SK-N-SH (cell line): ENCODE measurements around the gene CHML. TPM values are rescaled to one million over a fixed set of nuclear protein-coding genes. Genes with fewer than 3 reads are reported as not detected.

Source experiments
- CTCF ChIA-PET: fragments of 300-600, 350-600 bp; formaldehyde crosslinking; extraction: SDS; loops from one replicate; lab custom pipeline; 2021; lab: Yijun Ruan, JAX
- POLR2A ChIA-PET: fragments of 350-600 bp; sonication (Branson Sonifier 250); formaldehyde crosslinking; extraction: SDS; loops from one replicate; lab custom pipeline; 2020; ENCODE audit warnings: antibody characterized with exemption, inconsistent platforms; lab: Yijun Ruan, JAX
- DNase-seq: peaks from one replicate; pipeline ENCODE4 v3.0.0; 2012
- H2AFZ ChIP-seq: fragments of 200-600 bp; sonication (generic); 2 replicates; pipeline ENCODE4 v1.8.1; 2016; ENCODE audit warnings: antibody characterized with exemption, mild to moderate bottlenecking, low read depth
- H3F3A ChIP-seq: fragments of 200-600 bp; sonication (generic); replicated peaks from 2 replicates; pipeline ENCODE3; 2016; ENCODE audit warnings: antibody characterized with exemption, mild to moderate bottlenecking; ENCODE audit not compliant: insufficient read depth
- H3K27ac ChIP-seq, 2 experiments: fragments of 200-500 bp in 1 of 2; fragments of 200-600 bp in 1 of 2; sonication (Bioruptor generic) in 1 of 2; sonication (generic), shearing (Covaris generic) in 1 of 2; 2 replicates each; pipeline versions ENCODE4 v1.5.1 to v1.6.1; 2014 to 2016; ENCODE audit warnings: low read depth in 2 of 2, inconsistent platforms in 1 of 2, low read length in 1 of 2, mild to moderate bottlenecking in 1 of 2, mixed read lengths in 1 of 2
- H3K27me3 ChIP-seq: fragments of 200-600 bp; sonication (generic), shearing (Covaris generic); 2 replicates; pipeline ENCODE4 v1.6.1; 2016; ENCODE audit warnings: mixed run types; ENCODE audit not compliant: insufficient read depth
- H3K36me3 ChIP-seq, 2 experiments: fragments of 200-500 bp in 1 of 2; fragments of 200-600 bp in 1 of 2; sonication (Bioruptor generic) in 1 of 2; sonication (generic) in 1 of 2; replicated peaks in 1 of 2; 2 replicates each; pipeline versions ENCODE3 to v1.5.1; 2014 to 2016; ENCODE audit warnings: low read length in 1 of 2, mild to moderate bottlenecking in 1 of 2; ENCODE audit not compliant: insufficient read depth in 2 of 2, control insufficient read depth in 1 of 2
- H3K4me1 ChIP-seq, 2 experiments: fragments of 200-500 bp in 1 of 2; fragments of 200-600 bp in 1 of 2; sonication (Bioruptor generic) in 1 of 2; sonication (generic), shearing (Covaris generic) in 1 of 2; 2 replicates each; pipeline versions ENCODE4 v1.5.1 to v1.6.1; 2014 to 2016; ENCODE audit warnings: low read depth in 1 of 2, low read length in 1 of 2, mixed run types in 1 of 2; ENCODE audit not compliant: insufficient read depth in 2 of 2, control insufficient read depth in 1 of 2
- H3K4me2 ChIP-seq: fragments of 200-600 bp; sonication (generic), shearing (Covaris generic); 2 replicates; pipeline ENCODE4 v1.6.1; 2017; ENCODE audit warnings: mixed run types
- H3K4me3 ChIP-seq, 2 experiments: fragments of 200-500 bp in 1 of 2; fragments of 200-600 bp in 1 of 2; sonication (Bioruptor generic) in 1 of 2; sonication (generic), shearing (Covaris generic) in 1 of 2; 2 replicates each; pipeline versions ENCODE4 v1.5.1 to v1.8.1; 2014 to 2016; ENCODE audit warnings: low read depth in 2 of 2, inconsistent platforms in 1 of 2, low read length in 1 of 2, mild to moderate bottlenecking in 1 of 2, mixed read lengths in 1 of 2, moderate library complexity in 1 of 2
- H3K79me2 ChIP-seq: fragments of 200-600 bp; sonication (generic); 2 replicates; pipeline ENCODE4 v1.8.1; 2017; ENCODE audit warnings: mild to moderate bottlenecking; ENCODE audit not compliant: insufficient read depth
- H3K9ac ChIP-seq: fragments of 200-600 bp; sonication (generic); 2 replicates; pipeline ENCODE4 v1.6.1; 2017; ENCODE audit warnings: mixed run types
- H3K9me2 ChIP-seq: fragments of 200-600 bp; sonication (generic); 2 replicates; pipeline ENCODE4 v1.6.1; 2017; ENCODE audit warnings: mixed run types
- H3K9me3 ChIP-seq: fragments of 200-600 bp; sonication (generic); 2 replicates; pipeline ENCODE4 v1.6.1; 2017; ENCODE audit warnings: mixed run types, mild to moderate bottlenecking, moderate library complexity
- H4K20me1 ChIP-seq: fragments of 200-600 bp; sonication (generic); 2 replicates; pipeline ENCODE4 v1.6.1; 2017; ENCODE audit warnings: mild to moderate bottlenecking, mixed run types; ENCODE audit not compliant: insufficient read depth
- CTCF ChIP-seq: fragments of 200-600 bp; sonication (generic); IDR thresholded peaks from 2 replicates; pipeline ENCODE4 v1.6.1; 2017; ENCODE audit warnings: antibody characterized with exemption, mild to moderate bottlenecking, moderate library complexity
- EZH2phosphoT487 ChIP-seq: fragments of 200-600 bp; sonication (generic); IDR thresholded peaks from 2 replicates; pipeline ENCODE4 v1.6.1; 2017; ENCODE audit warnings: low read depth, mixed run types, mild to moderate bottlenecking, antibody characterized with exemption, moderate library complexity, borderline replicate concordance
- FOXJ3 ChIP-seq: sonication (generic); formaldehyde crosslinking; IDR thresholded peaks from 2 replicates; pipeline ENCODE4 v1.5.1; 2020; ENCODE audit warnings: mild to moderate bottlenecking, missing genetic modification reagents
- FOXM1 ChIP-seq: IDR thresholded peaks from 2 replicates; pipeline ENCODE4 v1.4.0; 2012; ENCODE audit warnings: low read depth, mild to moderate bottlenecking
- JUND ChIP-seq: IDR thresholded peaks from 2 replicates; pipeline ENCODE4 v1.4.0; 2012
- NFIC ChIP-seq: IDR thresholded peaks from 2 replicates; pipeline ENCODE4 v1.4.0; 2012; ENCODE audit warnings: borderline replicate concordance
- PBX3 ChIP-seq: IDR thresholded peaks from 2 replicates; pipeline ENCODE4; 2012
- POLR2AphosphoS5 ChIP-seq: IDR thresholded peaks from 2 replicates; pipeline ENCODE4 v1.6.1; 2012; ENCODE audit warnings: low read depth, low read length
- RAD21 ChIP-seq: IDR thresholded peaks from 2 replicates; pipeline ENCODE4 v1.6.1; 2012; ENCODE audit warnings: mild to moderate bottlenecking, low read length
- RFX5 ChIP-seq: IDR thresholded peaks from 2 replicates; pipeline ENCODE4 v1.6.1; 2012; ENCODE audit warnings: mild to moderate bottlenecking, improper control_type of control experiment, low read length
- SIN3A ChIP-seq: IDR thresholded peaks from 2 replicates; pipeline ENCODE4 v1.6.1; 2012; ENCODE audit warnings: low read depth, mild to moderate bottlenecking, low read length, moderate library complexity, borderline replicate concordance
- SMC3 ChIP-seq: IDR thresholded peaks from 2 replicates; pipeline ENCODE4 v1.6.1; 2012; ENCODE audit warnings: low read depth, low read length, improper control_type of control experiment
- TAF1 ChIP-seq: IDR thresholded peaks from 2 replicates; pipeline ENCODE4 v1.6.1; 2012; ENCODE audit warnings: low read depth, mild to moderate bottlenecking, low read length, moderate library complexity, borderline replicate concordance
- USF1 ChIP-seq: IDR thresholded peaks from 2 replicates; pipeline ENCODE4 v1.4.0; 2012; ENCODE audit warnings: low read depth, borderline replicate concordance
- USF2 ChIP-seq: fragments of 150-350 bp; IDR thresholded peaks from 2 replicates; pipeline ENCODE4 v1.6.1; 2017; ENCODE audit warnings: antibody characterized with exemption, low read length, low read depth, borderline replicate concordance
- ZBTB33 ChIP-seq: IDR thresholded peaks from 2 replicates; pipeline ENCODE4 v1.4.0; 2012; ENCODE audit warnings: low read depth, borderline replicate concordance
- whole genome bisulfite sequencing: methylation state at CpG from one replicate; pipeline ENCODE4 v1.1.6; 2017; ENCODE audit warnings: low lambda C conversion rate; 5-methylcytosine and 5-hydroxymethylcytosine counted together
- polyA plus RNA-seq, 3 experiments: library from polyadenylated mRNA; depleted of rRNA; stranded (reverse); fragments of >200 nt; gene quantifications; 2 replicates each; pipeline ENCODE4 v1.2.3, GENCODE V29; 2012

CHML gene
- polyA plus RNA-seq, 1 of the 3 experiments (the other 2 are of a cell fraction) = 3.0 TPM

- Histone ChIP-seq H3F3A (no peaks in the 10 kb centered on the region), H2AFZ (no peak overlapping the region), H3K4me1 (no peaks in the 10 kb centered on the region), H3K9me2 (no peaks in the 10 kb centered on the region), H3K36me3 (no peaks in the 10 kb centered on the region), H3K4me2 (no peak overlapping the region), H3K27ac (no peak overlapping the region), H4K20me1 (no peaks in the 10 kb centered on the region), H3K9me3 (no peaks in the 10 kb centered on the region), H3K79me2 (no peaks in the 10 kb centered on the region), H3K9ac (no peak overlapping the region), H3K27me3 (no peaks in the 10 kb centered on the region), H3K4me3 (no peak overlapping the region)
- POLR2A ChIA-PET = no interaction called here
- WGBS = 85% methylated on average over 7 of the region's 7 CpGs
- CTCF ChIA-PET = no interaction called here
- no peak for TF ChIP-seq SMC3
- no peak for TF ChIP-seq FOXJ3 (CRISPR knock-in tag)
- no peak for TF ChIP-seq ZBTB33
- TF ChIP-seq RAD21 = no peak
- no peak for TF ChIP-seq POLR2AphosphoS5
- TF ChIP-seq USF1 = no peak
- TF ChIP-seq JUND = no peak
- no peak for TF ChIP-seq TAF1
- no peak for TF ChIP-seq RFX5
- no peak for TF ChIP-seq SIN3A
- no peak for TF ChIP-seq FOXM1
- no peak for TF ChIP-seq CTCF
- no peak for TF ChIP-seq PBX3
- TF ChIP-seq USF2 = no peak
- no peak for TF ChIP-seq EZH2phosphoT487
- no peak for TF ChIP-seq NFIC
- DNase-seq = no peak
These were observed 6.0 kb upstream of the CHML start for GRCh38 chr1:241646201-241646600.
